ENCODE measurements around the gene LINGO4.

The LINGO4 gene

DNA sequence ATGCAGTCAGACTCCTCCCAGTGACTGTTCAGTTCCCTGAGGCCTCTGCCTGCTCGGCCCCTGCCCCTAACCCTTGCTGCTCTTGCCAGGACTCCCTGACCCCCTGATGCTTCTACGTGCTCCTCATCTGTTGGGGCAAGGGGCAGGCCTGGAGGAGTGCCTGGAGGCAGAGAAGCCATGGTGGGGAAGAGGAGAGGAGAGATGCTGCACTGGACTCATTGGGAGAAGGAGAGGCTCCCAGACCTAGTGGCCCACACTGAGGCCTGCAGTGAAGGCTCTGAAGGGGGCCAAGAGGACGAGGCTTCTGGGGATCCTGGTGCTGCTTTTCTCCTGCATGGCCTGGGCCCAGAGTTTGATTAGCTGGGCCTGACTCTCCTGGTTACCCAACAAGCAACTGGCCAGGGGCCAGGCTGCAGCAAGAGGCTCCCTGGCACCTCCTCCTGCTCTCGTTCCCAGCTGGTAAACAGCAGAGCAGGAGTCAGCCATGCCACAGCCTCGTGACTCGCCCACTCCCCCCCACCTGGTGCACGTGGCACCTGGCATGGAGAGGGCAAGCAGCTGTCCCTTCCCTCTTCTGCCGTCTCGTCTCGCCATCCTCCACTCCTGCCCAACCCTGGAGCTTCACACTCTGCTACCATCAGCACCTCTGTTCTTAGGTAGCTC lies 27.2 kb upstream of the LINGO4 start:
- DNase-seq, result no peak

DNA sequence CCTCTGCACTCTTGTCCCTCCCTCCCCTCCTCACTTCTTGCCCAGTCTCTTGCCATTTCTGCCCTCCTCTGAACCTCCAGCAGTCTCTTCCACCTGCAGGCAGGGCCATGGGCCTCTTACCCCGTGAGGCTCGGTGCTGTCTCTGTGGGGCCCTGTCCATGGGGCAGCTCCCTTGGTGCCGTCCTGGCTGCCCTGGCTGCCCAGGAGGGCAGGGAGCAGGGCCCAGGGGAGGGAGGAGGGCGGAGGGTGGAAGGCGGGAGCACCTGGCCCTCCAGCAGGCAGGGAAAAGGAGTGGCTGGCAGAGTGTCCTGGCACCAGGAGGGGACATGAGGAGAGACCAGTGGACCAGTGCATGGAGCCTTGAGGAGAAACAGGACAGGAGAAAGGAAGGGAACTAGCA lies 26.4 kb upstream of the LINGO4 start, which contains the start of gene RORC:
Gene RORC (minus strand): TSS at position 198 of the 400 bp plus-strand sequence. CDS start 38 bp downstream, at position 160.
- DNase-seq, result no peak

DNA sequence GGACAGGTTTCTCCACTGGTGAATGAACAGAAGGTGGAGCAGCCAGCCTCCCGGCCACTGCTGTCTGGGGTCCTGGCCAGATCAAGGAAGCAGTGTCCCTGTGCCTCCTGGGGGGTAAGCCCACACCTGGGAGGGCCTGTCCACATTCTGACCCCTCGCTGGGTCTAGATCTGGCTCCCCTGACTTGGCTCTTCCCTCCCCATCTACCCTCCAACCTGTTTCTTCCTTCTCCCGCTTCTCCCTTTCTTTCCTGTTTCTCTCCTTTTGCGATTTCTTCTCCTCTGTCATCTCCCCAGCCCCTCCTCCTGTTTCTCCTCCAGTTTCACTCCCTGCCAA lies 26.0 kb upstream of the LINGO4 start:
- no peak for DNase-seq

DNA sequence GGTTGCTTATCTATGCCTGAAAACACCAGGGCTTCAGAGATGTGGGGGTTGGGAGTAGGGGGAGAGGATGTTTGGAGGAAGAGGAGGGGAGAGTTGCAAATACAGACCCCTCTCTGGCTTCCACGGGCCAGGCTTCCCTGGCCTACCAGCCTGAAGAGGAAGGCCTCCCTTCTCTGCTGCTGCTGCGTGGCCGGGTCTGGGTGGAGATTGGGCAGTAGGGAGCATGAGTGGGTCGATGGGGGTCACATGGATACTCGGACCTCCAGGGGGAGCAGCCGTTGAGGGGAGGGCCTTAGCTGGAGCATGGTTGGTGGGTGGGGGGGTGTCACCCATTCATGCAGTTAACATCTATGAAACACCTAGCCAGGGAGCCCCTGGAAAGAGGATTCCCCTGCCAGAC lies 24.8 kb upstream of the LINGO4 start:
- no peak for DNase-seq

DNA sequence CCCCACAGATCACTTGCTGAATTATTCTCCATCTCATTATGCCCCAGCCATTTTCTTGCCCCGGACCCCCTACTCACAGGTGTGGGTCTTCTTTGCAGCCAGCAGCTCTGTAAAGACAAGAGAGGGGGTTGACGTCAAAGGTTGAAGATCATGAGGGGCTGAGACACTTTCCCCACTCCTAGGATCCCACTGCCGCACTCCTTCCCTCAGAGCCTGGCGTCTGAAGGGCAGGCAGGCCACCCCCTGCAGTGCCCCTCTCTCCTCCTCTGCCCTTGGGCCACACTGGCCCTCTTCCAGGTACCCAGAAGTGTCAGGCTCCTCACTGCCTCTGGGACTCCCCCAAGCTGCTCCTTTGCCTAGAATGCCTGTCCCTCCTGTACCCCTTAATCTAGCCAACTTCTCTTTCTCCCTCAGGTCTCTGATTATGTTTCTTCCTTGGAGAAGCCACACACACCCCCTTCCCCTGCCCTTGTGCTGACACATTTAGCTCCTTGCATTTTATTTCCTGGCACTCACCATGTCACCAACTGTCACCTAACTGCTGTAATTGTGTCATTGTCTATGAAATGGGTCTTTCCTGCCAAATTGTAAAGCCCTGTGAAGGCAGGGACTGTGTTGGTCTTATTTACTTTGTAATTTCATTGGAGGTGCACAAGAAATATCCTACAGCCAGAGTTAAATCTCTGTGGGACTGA lies 24.3 kb upstream of the LINGO4 start:
- DNase-seq, result no peak

DNA sequence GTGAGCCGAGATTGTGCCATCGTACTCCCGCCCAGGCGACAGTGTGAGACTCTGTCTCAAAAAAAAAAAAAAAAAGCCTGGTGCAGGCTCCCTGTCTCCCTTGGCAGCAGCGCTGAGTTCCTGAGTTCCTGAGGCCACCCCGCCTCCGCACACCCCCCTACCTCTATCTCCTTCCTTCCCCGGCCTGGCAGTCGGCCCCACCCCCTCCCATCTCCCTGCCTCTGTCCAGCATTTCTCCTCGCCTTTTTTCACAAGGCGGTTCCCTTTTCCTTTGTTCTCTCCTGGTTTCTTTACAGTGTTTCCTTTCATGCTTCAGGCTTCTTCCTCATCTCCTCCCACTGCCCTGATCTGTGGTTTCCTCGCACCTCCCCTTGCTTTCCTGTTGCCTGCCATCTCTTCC lies 23.7 kb upstream of the LINGO4 start:
- peak; percentile 34 for DNase-seq

DNA sequence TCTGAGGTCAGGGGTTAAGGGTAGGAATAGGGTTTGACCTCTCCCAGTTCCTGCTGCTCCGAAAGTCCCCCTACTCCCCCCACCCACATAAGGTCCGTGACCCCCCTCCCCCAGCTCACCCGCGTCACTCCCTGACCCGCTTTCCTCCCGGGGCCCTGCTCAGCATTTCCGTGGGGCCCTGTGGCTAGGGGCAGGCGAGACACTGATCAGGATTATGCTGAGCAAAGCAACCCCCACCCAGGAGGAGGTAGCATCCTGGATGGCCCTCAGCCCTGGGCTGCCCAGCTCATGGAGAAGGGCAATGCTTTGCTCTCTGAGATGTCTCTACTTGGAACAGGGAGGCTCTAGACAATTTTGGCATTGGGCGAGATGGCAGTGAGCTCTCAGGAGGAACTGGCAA lies 22.6 kb upstream of the LINGO4 start:
- DNase-seq, result no peak

DNA sequence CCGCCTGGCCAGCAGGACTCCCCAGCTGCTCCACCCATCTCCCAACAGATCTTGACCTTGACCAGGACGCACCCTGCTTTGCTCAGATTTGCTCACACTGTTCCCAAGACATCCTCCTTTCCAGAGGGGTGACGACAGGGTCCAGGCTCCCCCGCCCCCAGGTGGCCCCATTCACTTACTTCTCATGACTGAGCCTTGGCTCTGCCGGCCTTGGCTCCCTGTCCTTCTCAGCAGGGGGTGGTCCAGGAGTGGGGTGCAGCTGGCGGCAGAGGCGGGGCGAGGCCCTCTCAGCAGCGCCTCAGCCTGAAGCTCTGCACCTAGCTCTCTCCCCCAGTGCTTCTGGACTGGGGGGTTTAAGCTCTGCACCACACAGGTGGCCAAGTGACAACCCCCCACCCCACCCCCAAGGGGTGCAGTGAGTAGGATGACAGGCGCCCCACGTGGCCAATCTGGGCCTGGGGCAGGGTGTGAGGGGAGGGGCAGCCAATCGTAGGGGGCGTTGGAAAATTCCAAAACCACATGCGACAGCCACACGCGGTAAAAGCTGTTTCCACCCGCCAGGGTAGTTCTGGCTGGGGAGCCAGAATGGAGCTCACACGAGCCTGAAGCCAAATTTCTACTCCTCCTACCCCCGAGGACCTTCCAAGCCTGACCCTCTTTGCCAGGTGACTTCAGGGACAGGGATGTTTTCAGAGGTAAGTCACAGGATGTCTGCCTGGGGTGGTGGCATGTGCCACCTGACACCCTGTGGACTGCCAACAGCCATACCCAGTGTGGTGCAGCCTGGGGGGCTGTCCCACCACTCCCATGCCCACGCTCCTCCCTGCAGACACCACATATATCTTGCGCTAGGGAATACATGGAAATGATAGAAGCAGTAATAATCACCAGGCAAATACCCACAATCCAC lies 20.8 kb upstream of the LINGO4 start:
- DNase-seq, result no peak

DNA sequence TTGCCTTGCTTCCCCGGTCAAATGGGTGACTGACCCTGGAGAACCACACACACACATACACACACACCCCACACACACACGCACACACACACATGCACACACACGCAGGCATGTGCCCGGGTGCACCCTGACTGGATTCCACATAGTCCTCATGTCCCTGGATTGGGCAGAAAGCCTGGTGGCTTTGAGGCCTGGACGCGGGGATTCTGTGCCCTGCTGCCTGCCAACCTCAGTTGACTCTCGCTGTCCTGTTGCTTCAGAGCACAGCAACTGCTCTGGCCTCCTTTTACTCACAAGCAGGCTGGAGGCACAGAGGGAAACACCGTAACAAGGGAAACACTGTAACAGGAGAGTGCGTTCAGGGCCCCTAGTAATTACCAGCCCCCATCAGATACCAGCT lies 20.0 kb upstream of the LINGO4 start:
- no peak for DNase-seq

DNA sequence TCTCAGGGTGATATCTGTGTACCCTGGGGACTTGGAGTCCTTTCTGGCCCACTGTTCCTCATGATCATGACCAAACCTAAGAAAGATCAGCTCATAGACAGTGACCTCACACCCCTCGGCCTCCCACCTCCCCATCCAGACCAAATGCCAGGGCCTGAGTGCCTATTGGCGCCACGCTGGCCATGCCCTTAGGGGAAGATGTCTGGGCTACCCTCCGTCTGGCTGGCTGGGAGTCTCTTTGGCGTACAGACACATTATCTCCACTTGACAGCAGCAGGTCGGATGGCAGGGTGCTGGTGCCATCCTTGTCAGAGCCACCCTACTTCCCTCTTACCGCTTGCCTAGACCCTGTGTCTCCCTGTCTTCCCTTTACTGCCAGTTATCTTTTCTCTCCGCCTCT lies 18.0 kb upstream of the LINGO4 start:
- no peak for DNase-seq

DNA sequence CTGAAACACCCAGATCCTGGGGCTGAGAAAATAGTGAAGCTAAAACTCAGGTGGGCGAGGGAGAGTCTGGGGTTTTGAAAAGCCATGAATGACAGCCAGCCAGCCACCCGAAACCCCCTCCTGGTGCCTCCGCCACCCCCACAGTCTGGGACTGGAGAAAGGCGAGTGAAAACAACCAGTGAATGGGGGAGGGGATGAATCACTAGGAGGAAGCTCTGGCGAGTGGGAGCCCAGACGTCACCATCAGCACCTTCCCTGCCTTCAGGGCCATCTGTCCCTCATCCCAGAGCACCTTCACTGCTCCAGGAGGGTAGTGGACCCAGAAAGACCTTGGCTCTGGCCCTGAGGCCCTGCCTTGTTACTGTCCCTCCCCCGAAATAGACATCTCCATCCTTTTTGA lies 17.2 kb upstream of the LINGO4 start:
- no peak for DNase-seq

DNA sequence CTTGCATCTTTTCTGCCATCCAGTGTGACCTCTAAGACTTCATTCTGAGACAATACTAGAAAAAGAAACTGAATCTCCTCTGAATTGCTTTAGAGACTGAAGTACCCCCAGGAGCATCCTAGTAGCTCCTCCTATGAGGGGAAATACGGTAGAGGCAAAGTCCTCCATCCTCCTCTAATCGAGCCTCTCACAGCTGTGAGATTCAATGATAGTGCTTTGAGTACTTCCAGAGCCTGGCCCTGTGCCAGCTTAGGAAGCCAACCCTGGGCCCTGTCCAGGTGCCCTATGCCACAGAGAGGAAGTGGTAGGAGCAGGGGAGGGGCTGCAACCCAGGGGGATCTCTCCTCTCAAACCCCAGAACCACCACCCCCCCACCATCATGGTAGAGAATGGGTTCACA lies 15.7 kb upstream of the LINGO4 start:
- no peak for DNase-seq

DNA sequence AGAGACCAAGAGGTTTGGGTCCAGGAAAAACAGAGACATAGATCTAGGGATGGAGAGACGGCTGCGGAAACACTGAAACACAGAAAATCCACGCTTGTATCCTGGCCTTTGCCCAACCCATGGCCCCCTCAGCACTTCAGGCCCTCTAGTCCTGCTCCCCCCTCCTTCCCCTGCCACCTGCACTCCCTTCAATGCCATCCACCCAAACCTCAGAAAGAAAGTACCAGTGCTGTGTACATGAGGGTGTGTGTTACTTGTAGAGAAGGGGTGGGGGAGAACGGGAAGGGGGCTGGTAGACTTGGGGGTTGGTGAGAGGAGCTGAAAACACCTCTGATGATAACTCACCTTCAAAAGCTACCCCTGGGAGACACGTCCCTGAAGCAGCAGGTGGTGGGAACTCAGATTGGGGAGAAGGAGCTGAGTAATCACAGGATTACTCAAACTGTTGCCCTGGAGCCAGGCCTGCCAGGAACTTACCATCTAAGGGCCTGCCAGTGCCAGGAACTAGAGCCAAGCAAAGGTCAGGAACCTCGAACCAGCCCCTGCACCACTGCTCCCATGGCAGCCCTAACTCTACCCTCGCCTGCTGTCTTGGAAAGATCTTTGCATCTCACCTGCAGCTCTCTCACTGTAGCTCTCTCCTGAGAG lies 14.9 kb upstream of the LINGO4 start:
- DNase-seq, result no peak

DNA sequence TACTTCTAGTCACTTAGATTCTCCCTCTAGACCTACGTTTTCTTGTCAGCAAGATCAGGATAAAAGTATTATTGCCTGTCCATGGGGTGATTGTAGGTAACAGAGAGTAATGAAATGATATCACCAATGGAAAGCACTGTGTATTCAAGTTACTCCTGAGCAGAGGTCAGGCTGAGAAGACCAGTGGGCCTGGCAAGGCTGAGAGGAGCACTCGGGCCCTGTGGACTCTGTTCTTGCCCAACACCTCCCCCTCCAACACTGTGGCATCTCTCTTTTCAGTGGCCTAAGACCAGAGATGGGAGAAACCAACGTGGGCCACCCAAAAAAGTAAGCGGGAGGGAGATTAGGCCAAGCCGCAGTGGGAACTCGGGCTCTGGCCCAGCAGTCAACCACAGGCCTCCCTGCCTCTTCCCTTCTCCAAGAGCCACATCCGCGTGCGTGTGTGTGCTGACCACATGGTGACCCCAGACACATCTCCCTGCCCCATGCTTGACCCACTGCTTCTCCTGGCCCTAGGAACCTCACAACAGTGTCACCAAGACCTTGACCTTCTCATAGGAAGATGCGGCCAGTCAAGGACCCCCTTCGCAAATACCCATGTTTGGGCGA lies 14.1 kb upstream of the LINGO4 start:
- no peak for DNase-seq

DNA sequence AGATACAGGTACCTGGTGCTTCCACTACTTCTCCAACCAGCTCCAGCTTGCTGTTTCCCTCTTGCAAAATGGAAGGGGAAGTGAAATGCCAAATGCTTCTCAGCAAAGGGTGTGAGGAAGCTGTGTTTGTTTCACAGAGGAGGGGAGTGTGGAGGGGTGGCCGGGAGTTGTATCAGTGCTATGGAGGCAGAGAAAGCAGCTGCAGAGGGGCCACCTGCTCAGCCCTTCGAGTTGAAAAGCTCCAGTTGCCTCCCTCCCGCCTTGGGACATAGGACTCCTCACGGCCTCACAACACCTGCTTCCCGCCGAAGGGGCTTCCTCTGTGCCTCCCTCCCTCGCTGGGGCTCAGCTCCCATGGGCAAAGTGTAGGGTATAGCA lies 12.1 kb upstream of the LINGO4 start:
- DNase-seq, result no peak

DNA sequence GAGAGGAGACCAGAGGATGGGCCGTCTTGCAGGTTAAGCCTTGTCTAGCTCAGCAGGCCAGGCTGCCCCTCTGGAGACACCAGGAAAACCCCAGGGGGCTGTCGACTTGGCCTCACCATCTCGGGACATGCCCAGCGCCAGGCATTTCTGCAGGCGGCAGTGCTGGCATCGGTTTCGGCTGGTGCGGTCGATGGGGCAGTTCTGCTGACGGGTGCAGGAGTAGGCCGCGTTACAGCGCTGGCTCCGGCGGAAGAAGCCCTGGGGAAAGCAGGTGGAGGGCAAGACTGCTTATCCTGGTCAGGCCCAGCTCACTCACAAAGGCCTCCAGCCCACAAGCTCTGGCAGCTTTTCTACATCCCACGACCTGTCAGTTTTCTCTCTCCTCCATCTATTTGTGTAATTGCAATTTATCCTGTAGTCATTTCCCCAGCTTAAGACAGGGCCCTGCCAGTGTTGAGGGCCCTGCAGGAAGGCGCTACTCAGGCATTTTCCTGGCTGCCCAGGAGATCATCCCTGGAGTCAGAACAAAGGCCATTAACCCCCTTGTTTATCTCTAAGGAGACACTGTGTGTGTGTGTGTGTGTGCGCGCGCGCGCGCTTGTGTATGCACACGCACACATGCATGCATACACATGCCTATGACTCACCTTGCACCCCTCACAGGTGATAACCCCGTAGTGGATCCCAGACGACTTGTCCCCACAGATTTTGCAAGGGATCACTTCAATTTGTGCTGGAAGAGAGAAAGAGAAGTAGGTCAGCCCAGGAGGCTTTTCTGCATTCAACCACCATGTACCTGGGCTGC lies 11.5 kb upstream of the LINGO4 start:
- DNase-seq, result no peak

DNA sequence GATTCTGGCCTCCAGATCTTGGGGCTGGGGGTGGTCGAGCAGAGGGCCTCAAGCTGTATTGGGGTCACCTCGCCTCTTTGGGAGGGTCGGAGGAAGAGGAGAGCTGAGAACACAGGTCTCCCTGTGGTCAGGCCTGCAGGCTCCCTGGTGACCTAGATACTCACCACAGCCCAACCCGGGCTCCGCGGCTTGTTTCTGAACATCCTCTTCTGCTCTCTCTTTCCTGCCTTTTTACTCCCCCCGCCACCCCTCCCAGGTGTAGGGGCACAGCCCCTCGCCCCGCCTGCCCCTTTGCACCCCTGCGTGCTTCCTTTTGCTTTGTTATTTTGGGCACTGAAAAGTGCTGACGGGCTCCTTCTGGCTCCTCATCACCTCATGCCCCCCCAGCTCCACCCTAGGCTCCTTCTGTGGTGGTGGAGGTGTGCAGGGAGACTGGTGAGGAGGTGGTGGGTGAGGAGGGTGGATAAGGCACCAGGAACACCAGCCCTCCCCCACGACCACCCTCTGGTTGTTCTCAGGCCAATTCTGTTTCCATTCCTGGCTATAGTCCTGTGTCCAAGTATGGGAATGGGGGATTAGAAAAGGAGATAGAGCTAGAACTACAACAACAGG lies 10.6 kb upstream of the LINGO4 start:
- DNase-seq, result no peak

DNA sequence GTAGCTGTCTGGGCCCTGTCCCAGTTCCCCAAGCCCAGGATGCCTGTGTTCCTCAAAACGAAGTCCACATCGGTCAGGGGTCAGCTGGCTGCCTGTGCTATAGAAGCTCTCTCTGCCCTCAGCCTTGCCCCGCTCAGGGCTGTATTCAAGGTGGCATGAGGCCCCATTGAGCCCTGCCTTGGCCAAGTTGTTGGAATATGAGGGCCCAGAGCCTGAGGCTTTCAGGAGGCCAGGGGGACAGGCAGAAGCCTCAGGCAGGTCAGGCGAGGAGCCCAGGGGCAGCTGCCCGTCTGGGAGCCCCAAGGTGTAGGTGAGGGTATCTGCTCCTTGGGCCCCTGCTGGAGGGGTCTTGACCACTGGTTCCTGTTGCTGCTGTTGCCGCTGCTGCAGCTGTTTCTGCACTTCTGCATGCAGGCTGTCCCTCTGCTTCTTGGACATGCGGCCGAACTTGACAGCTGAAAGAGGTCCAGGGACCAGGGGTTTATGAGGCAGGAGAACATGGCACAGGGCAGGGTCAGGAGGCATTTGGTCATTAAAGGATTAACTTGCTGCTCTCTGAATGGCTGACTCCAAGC lies 9.8 kb upstream of the LINGO4 start:
- DNase-seq, result no peak

DNA sequence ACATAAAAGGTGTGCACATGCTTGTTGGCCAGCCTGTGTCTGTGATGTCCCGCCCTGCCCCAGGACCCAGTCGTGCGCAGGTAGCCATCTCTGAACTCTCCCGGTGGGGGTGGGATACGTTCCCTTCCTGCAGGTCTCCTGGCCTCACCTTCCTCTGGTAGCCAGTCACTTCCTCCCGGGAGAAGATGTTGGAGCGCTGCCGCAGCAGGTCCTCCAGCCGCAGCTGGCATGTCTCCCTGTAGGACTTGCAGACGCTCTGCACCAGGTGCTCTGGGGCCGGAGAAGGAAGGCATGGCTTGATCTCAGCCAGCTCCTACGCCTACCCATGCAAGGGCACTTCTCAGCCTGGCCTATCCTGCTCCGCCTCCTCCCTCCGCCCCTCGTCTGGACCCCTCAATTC lies 9.2 kb upstream of the LINGO4 start:
- no peak for DNase-seq

DNA sequence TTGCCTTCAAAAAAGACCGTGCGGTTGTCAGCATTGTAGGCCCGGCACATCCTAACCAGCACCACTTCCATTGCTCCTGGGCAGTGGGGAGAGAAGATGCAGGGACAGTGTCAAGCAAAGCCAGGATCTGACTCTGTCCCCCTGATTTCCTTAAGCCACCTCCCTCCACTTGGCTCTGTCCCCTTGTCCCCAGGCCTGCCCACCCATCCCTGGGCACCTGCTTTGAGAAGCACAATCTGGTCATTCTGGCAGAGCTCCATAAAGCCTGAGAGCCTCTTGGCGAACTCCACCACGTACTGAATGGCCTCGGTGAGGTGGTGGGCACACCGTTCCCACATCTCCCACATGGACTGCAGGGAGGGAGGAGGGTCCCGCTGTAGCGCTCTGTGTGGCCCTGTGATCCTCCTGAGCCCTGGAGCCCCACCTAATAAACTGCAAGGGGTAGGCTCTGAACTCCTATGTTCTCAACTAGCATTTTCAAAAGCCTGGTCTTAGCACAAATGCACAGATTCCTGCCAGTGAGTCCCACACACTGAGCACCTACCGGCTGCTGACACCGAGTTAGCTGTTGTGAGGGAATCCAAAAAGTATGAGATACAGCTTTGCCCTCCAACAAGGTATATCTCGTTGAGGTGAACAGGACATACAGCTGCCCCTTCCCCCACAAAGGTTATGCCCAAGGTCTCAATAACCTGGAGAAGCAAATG lies 8.2 kb upstream of the LINGO4 start:
- no peak for DNase-seq

DNA sequence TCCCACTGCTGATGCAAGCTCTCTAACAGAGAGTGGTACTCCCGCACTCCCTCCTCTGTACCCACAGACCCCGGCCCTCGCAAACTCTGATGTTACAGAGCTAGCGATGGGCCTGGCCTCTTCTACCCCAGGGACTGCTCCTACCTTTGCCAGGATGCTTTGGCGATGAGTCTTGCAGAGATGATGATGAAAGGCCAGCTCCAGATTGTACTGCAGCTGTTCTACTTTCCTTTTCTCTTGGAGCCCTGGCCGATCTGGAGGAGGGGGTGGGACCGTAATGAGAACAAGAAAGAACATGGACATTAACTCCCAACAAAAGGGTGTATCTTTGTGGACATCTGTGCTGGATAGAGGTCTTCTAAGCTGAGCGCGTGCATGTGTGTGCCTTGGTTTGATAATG lies 6.0 kb upstream of the LINGO4 start:
- DNase-seq, result peak; percentile 36

Measured in fibroblast of skin of right biceps (primary cell).